Progenitor cell of endocrine pancreas (in vitro differentiated cells): ENCODE data around the gene LOXL1. TPM values are rescaled to one million over a fixed set of nuclear protein-coding genes. Genes with fewer than 3 reads are reported as not detected.

Source experiments
- DNase-seq: peaks from one replicate; pipeline ENCODE4 v3.0.0; 2021; ENCODE audit warnings: low spot score; ENCODE audit not compliant: unreplicated experiment
- H3K27ac Mint-ChIP-seq: 2 replicates; pipeline ENCODE4 v1.8.0; 2021; ENCODE audit warnings: mild to moderate bottlenecking, moderate library complexity, mixed read lengths
- H3K27me3 Mint-ChIP-seq: 2 replicates; pipeline ENCODE4 v1.8.0; 2021; ENCODE audit warnings: mixed read lengths
- H3K36me3 Mint-ChIP-seq: 2 replicates; pipeline ENCODE4 v1.8.0; 2022; ENCODE audit warnings: mixed read lengths; ENCODE audit not compliant: insufficient read depth
- H3K4me1 Mint-ChIP-seq: 2 replicates; pipeline ENCODE4 v1.8.0; 2021; ENCODE audit warnings: low read depth, mixed read lengths
- H3K4me3 Mint-ChIP-seq: 2 replicates; pipeline ENCODE4 v1.8.0; 2021; ENCODE audit warnings: low read depth, mild to moderate bottlenecking, moderate library complexity, mixed read lengths
- H3K9me3 Mint-ChIP-seq: 2 replicates; pipeline ENCODE4 v1.8.0; 2021; ENCODE audit warnings: low read depth, mixed read lengths
- CTCF ChIP-seq: fragments of 200-600 bp; sonication (generic); IDR thresholded peaks from one replicate; pipeline ENCODE4 v1.5.0; 2021; ENCODE audit warnings: antibody characterized with exemption, mild to moderate bottlenecking; ENCODE audit not compliant: unreplicated experiment
- total RNA-seq: library from RNA; stranded (reverse); gene quantifications from 2 replicates; pipeline ENCODE4 v1.2.1, GENCODE V29; 2021

The LOXL1 gene
- total RNA-seq, 1 donor from 2014 or later = 17.4 TPM

- Mint-ChIP-seq H3K4me3 (no peak overlapping the region), H3K27me3 (peaks cover 12% of the 10 kb centered on the region), H3K36me3 (no peaks in the 10 kb centered on the region), H3K9me3 (peaks cover 2% of the 10 kb centered on the region), H3K27ac (no peak overlapping the region), H3K4me1 (no peaks in the 10 kb centered on the region)
- DNase-seq = no peak
- peak; percentile 70 for TF ChIP-seq CTCF
Measured at GRCh38 chr15:73897441-73898261, 28.6 kb upstream of the LOXL1 start.

- no peaks in the 10 kb centered on the region for H3K4me1 Mint-ChIP-seq
- H3K4me3 Mint-ChIP-seq = no peak overlapping the region
- no peaks in the 10 kb centered on the region for H3K36me3 Mint-ChIP-seq
- TF ChIP-seq CTCF = no peak
- no peaks in the 10 kb centered on the region for H3K9me3 Mint-ChIP-seq
- peak overlapping the region; percentile 29 for H3K27ac Mint-ChIP-seq
- H3K27me3 Mint-ChIP-seq = peaks cover 15% of the 10 kb centered on the region
- no peak for DNase-seq
Measured at GRCh38 chr15:73899197-73900094, 26.8 kb upstream of the LOXL1 start.

GRCh38 chr15:73900095-73900712, 26.1 kb upstream of the LOXL1 start:
- no peak overlapping the region for H3K4me3 Mint-ChIP-seq
- H3K36me3 Mint-ChIP-seq = no peaks in the 10 kb centered on the region
- TF ChIP-seq CTCF = no peak
- H3K27me3 Mint-ChIP-seq = peaks cover 15% of the 10 kb centered on the region
- DNase-seq = no peak
- no peak overlapping the region for H3K27ac Mint-ChIP-seq
- no peaks in the 10 kb centered on the region for H3K4me1 Mint-ChIP-seq
- no peaks in the 10 kb centered on the region for H3K9me3 Mint-ChIP-seq

- Mint-ChIP-seq H3K4me1 (no peaks in the 10 kb centered on the region), H3K27ac (no peak overlapping the region), H3K36me3 (no peaks in the 10 kb centered on the region), H3K27me3 (peaks cover 13% of the 10 kb centered on the region), H3K4me3 (no peak overlapping the region), H3K9me3 (no peaks in the 10 kb centered on the region)
- no peak for DNase-seq
- TF ChIP-seq CTCF = no peak
Measured at GRCh38 chr15:73901126-73901810, 25.0 kb upstream of the LOXL1 start.
